Stomach smooth muscle (tissue), 2 donors: Measurements from ENCODE around the gene ACY1.

Experiments
- H3K27ac ChIP-seq: one replicate; pipeline ENCODE4 v1.7.0; 2013; ENCODE audit warnings: mild to moderate bottlenecking, low read length, inconsistent platforms
- H3K27me3 ChIP-seq, 2 donors: one replicate each; pipeline ENCODE4 v1.7.0; 2013; ENCODE audit warnings: low read length in 2 of 2; ENCODE audit not compliant: insufficient read depth in 2 of 2, control insufficient read depth in 1 of 2
- H3K36me3 ChIP-seq, 2 donors: one replicate each; pipeline ENCODE4 v1.7.0; 2013; ENCODE audit warnings: low read length in 2 of 2; ENCODE audit not compliant: control insufficient read depth in 2 of 2, insufficient read depth in 2 of 2
- H3K4me1 ChIP-seq: one replicate; pipeline ENCODE4 v1.7.0; 2013; ENCODE audit warnings: low read length; ENCODE audit not compliant: control insufficient read depth, insufficient read depth
- H3K4me3 ChIP-seq, 2 donors: one replicate each; pipeline ENCODE4 v1.7.0; 2013; ENCODE audit warnings: low read length in 2 of 2
- H3K9ac ChIP-seq, 2 donors: one replicate each; pipeline ENCODE4 v1.7.0; 2013; ENCODE audit warnings: low read length in 2 of 2, mild to moderate bottlenecking in 1 of 2
- H3K9me3 ChIP-seq, 2 donors: one replicate each; pipeline ENCODE4 v1.7.0; 2013; ENCODE audit warnings: low read length in 2 of 2; ENCODE audit not compliant: control insufficient read depth in 2 of 2
- donor health status: healthy.
- donor health status: Pancreatic carcinoma.

Gene ACY1

GRCh38 chr3:52013802-52014598 lies 30.7 kb downstream of the ACY1 start:
- Histone ChIP-seq H3K36me3 (no peaks in the 10 kb centered on the region), H3K9me3 (no peaks in the 10 kb centered on the region), H3K27ac (no peak overlapping the region), H3K4me3 (no peak overlapping the region), H3K4me1 (peaks cover 3% of the 10 kb centered on the region), H3K9ac (no peak overlapping the region), H3K27me3 (no peaks in the 10 kb centered on the region)

GRCh38 chr3:52014613-52015012 lies 31.3 kb downstream of the ACY1 start:
- H3K27me3 ChIP-seq, result no peaks in the 10 kb centered on the region
- no peak overlapping the region for H3K27ac ChIP-seq
- no peaks in the 10 kb centered on the region for H3K9me3 ChIP-seq
- H3K36me3 ChIP-seq, result no peaks in the 10 kb centered on the region
- H3K4me1 ChIP-seq, result peaks cover 6% of the 10 kb centered on the region
- no peak overlapping the region for H3K9ac ChIP-seq
- H3K4me3 ChIP-seq, result no peak overlapping the region

- H3K9me3 ChIP-seq, result no peaks in the 10 kb centered on the region
- H3K27ac ChIP-seq, result no peak overlapping the region
- no peak overlapping the region for H3K4me3 ChIP-seq
- peaks cover 11% of the 10 kb centered on the region for H3K4me1 ChIP-seq
- H3K36me3 ChIP-seq, result no peaks in the 10 kb centered on the region
- no peaks in the 10 kb centered on the region for H3K27me3 ChIP-seq
- H3K9ac ChIP-seq, result no peak overlapping the region
Observed at GRCh38 chr3:52015438-52016228, 32.3 kb downstream of the ACY1 start.

GRCh38 chr3:52017586-52017985 lies 34.3 kb downstream of the ACY1 start:
- Histone ChIP-seq H3K9ac (no peak overlapping the region), H3K4me3 (no peak overlapping the region), H3K36me3 (no peaks in the 10 kb centered on the region), H3K9me3 (no peaks in the 10 kb centered on the region), H3K27me3 (no peaks in the 10 kb centered on the region), H3K4me1 (peaks cover 23% of the 10 kb centered on the region), H3K27ac (no peak overlapping the region)

- Histone ChIP-seq H3K4me3 (no peak overlapping the region), H3K27me3 (no peaks in the 10 kb centered on the region), H3K9me3 (no peaks in the 10 kb centered on the region), H3K4me1 (peaks cover 24% of the 10 kb centered on the region), H3K36me3 (no peaks in the 10 kb centered on the region), H3K27ac (no peak overlapping the region), H3K9ac (no peak overlapping the region)
Observed at GRCh38 chr3:52018319-52019000, 35.1 kb downstream of the ACY1 start.

- Histone ChIP-seq H3K9me3 (no peaks in the 10 kb centered on the region), H3K9ac (no peak overlapping the region), H3K36me3 (no peaks in the 10 kb centered on the region), H3K4me3 (no peak overlapping the region), H3K27ac (peak overlapping the region; percentile 18), H3K27me3 (no peaks in the 10 kb centered on the region), H3K4me1 (peaks cover 27% of the 10 kb centered on the region)
Observed at GRCh38 chr3:52019352-52020080, 36.2 kb downstream of the ACY1 start.

GRCh38 chr3:52020796-52021195 lies 37.5 kb downstream of the ACY1 start:
- no peak overlapping the region for H3K27ac ChIP-seq
- H3K4me1 ChIP-seq, result peaks cover 27% of the 10 kb centered on the region
- no peak overlapping the region for H3K9ac ChIP-seq
- no peaks in the 10 kb centered on the region for H3K36me3 ChIP-seq
- no peak overlapping the region for H3K4me3 ChIP-seq
- no peaks in the 10 kb centered on the region for H3K9me3 ChIP-seq
- H3K27me3 ChIP-seq, result no peaks in the 10 kb centered on the region

- Histone ChIP-seq H3K27ac (peak overlapping the region; percentile 11), H3K4me1 (peaks cover 27% of the 10 kb centered on the region), H3K9me3 (no peaks in the 10 kb centered on the region), H3K4me3 (no peak overlapping the region), H3K9ac (no peak overlapping the region), H3K27me3 (no peaks in the 10 kb centered on the region), H3K36me3 (no peaks in the 10 kb centered on the region)
Observed at GRCh38 chr3:52021489-52022268, 38.3 kb downstream of the ACY1 start.

- no peaks in the 10 kb centered on the region for H3K27me3 ChIP-seq
- no peak overlapping the region for H3K27ac ChIP-seq
- peak overlapping the region in 1 of 2 donors; percentile 3 for H3K4me3 ChIP-seq
- H3K36me3 ChIP-seq, result no peaks in the 10 kb centered on the region
- no peak overlapping the region for H3K9ac ChIP-seq
- H3K4me1 ChIP-seq, result peaks cover 27% of the 10 kb centered on the region
- H3K9me3 ChIP-seq, result no peaks in the 10 kb centered on the region
Observed at GRCh38 chr3:52022323-52023100, 39.2 kb downstream of the ACY1 start.
